K562 (cell line): ENCODE results near the gene SGMS1. TPM values are rescaled to one million over a fixed set of nuclear protein-coding genes. Genes with fewer than 3 reads are reported as not detected.

Experiments
- BACH1 ChIP-seq: fragments of 200-800 bp; sonication (Bioruptor generic); IDR thresholded peaks from 2 replicates; pipeline ENCODE4 v1.6.1; 2016; ENCODE audit warnings: missing genetic modification characterization, missing compliant biosample characterization
- CCAR2 ChIP-seq: fragments of 200-400 bp; formaldehyde crosslinking; IDR thresholded peaks from 2 replicates; pipeline ENCODE4 v1.6.1; 2017; ENCODE audit warnings: mild to moderate bottlenecking, low read depth, low read length
- FOS ChIP-seq: IDR thresholded peaks from 3 replicates; pipeline ENCODE4 v1.6.1; 2011; ENCODE audit not compliant: insufficient read length; ENCODE audit errors: extremely low read depth
- GABPB2 ChIP-seq: fragments of 250-450 bp; sonication (Bioruptor Pico); conservative IDR thresholded peaks from 2 replicates; pipeline ENCODE4 v1.5.1; 2021; ENCODE audit warnings: mild to moderate bottlenecking
- HDAC8 ChIP-seq: fragments of 450-650 bp; IDR thresholded peaks from 2 replicates; pipeline ENCODE4 v1.6.1; 2016; ENCODE audit warnings: mild to moderate bottlenecking, missing genetic modification characterization, moderate library complexity, missing compliant biosample characterization
- HDGF ChIP-seq: fragments of 450-650 bp; IDR thresholded peaks from 2 replicates; pipeline ENCODE4 v1.6.1; 2016
- KLF13 ChIP-seq: fragments of 450-650 bp; IDR thresholded peaks from 2 replicates; pipeline ENCODE4 v1.6.1; 2016; ENCODE audit warnings: missing genetic modification characterization, low read depth, mild to moderate bottlenecking, missing compliant biosample characterization, moderate library complexity, borderline replicate concordance
- MEF2D ChIP-seq: conservative IDR thresholded peaks from 2 replicates; pipeline ENCODE4 v1.6.1; 2016; ENCODE audit warnings: low read depth, missing genetic modification characterization, missing compliant biosample characterization
- MYC ChIP-seq, 2 experiments: fragments of 250-450 bp in 1 of 2; sonication (Bioruptor Pico) in 1 of 2; IDR thresholded peaks; 2 replicates each; pipeline versions ENCODE4 v1.5.1 to v1.6.1; 2012 to 2021; ENCODE audit warnings: low read depth in 2 of 2, borderline replicate concordance in 1 of 2, improper control_type of control experiment in 1 of 2, low read length in 1 of 2, mild to moderate bottlenecking in 1 of 2, moderate library complexity in 1 of 2
- NCOA4 ChIP-seq: fragments of 450-650 bp; IDR thresholded peaks from 2 replicates; pipeline ENCODE4 v1.6.1; 2018; ENCODE audit warnings: mild to moderate bottlenecking; ENCODE audit not compliant: partially characterized antibody
- SREBF1 ChIP-seq: fragments of 150-350 bp; IDR thresholded peaks from 2 replicates; pipeline ENCODE4 v1.6.1; 2014; ENCODE audit warnings: antibody characterized with exemption, low read depth, low read length, borderline replicate concordance
- ZNF408 ChIP-seq: fragments of 250-450 bp; sonication (Bioruptor Pico); IDR thresholded peaks from 2 replicates; pipeline ENCODE4 v1.4.0; 2020; ENCODE audit warnings: low read depth, mild to moderate bottlenecking, moderate library complexity
- polyA plus RNA-seq, 8 experiments: library from polyadenylated mRNA; depleted of rRNA in 4 of 8; stranded (reverse) in 5 of 8; unstranded in 3 of 8; fragments of >200 nt; fragmentation: Nextera tagmentation in 2 of 8; fragmentation: Illumina TruSeq in 1 of 8; extraction: Ambion mirVana in 2 of 8; extraction: Trizol in 1 of 8; gene quantifications; 2 replicates each; pipeline versions ENCODE4 v1.2.1 to v1.2.3, GENCODE V29; 2011 to 2014; ENCODE audit warnings: inconsistent platforms in 1 of 8, missing spikeins in 1 of 8
- total RNA-seq, 7 experiments: library from RNA; depleted of rRNA in 6 of 7; stranded (reverse); fragments of >200 nt in 6 of 7; fragmentation: Illumina TruSeq in 2 of 7; extraction: Trizol in 2 of 7; gene quantifications; 2 replicates each; pipeline versions ENCODE4 v1.2.1 to v1.2.3, GENCODE V29; 2011 to 2021; ENCODE audit warnings: low replicate concordance in 1 of 7
- TF ChIP-seq, protein P1 (sequence below): sonication (generic); formaldehyde crosslinking; IDR thresholded peaks from 2 replicates; pipeline ENCODE4 v1.8.0; 2022; ENCODE audit warnings: missing genetic modification reagents, mild to moderate bottlenecking, moderate library complexity, borderline replicate concordance
- TF ChIP-seq, protein P2 (sequence below): fragments of 200-600 bp; sonication (generic); IDR thresholded peaks from one replicate; pipeline ENCODE4 v1.6.1; 2012; ENCODE audit warnings: mild to moderate bottlenecking, low read depth, low read length, inconsistent platforms
- TF ChIP-seq, protein P3 (sequence below), 2 experiments: fragments of 450-650 bp in 1 of 2; sonication (generic) in 1 of 2; formaldehyde crosslinking in 1 of 2; IDR thresholded peaks in 1 of 2; conservative IDR thresholded peaks in 1 of 2; 2 replicates each; pipeline versions ENCODE4 v1.6.1 to v1.8.1; 2016 to 2023; ENCODE audit warnings: mild to moderate bottlenecking in 2 of 2, moderate library complexity in 2 of 2, inconsistent platforms in 1 of 2, missing genetic modification reagents in 1 of 2

The SGMS1 gene
- total and polyA plus RNA-seq, 9 of the 15 experiments (the other 6 are each of a cell fraction or from before 2014, with no cell fraction given): 22.6 to 232 (median 82.2) TPM

DNA sequence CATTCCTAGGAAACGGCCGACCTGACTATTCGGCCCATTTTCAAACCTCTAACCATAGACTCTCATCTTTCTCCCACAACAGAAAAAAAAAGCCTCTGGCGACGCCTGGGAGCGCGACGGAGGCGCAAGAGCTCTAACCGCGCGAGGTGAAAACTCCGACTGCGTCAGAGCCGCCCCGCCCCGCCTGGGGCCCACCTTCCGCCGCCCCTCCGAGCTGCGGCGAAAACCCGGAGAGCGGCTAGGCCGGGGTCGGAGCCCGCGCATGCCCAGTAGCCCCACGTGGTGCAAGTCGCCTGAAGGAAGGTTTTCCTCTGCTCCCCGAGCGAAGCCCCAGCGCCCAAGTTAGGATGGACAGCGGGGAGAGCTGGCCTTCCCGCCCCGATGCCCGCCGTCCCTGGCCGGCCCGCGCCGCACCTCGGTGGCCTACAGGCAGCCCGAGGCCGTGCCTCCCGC lies 683 bp upstream of the SGMS1 start (continued):
- TF ChIP-seq BACH1 (tag) (no peak), MYC (IDR thresholded peaks at IDR 0.05; ENCODE audit: low read depth, low read length) (peak; percentile 95), MYC (CRISPR knock-in tag; IDR thresholded peaks at IDR 0.05; ENCODE audit: borderline replicate concordance, low read depth) (peak; percentile 84; the same call in 1 of the 2 replicates), MEF2D (no peak), ZNF408 (CRISPR knock-in tag) (no peak), HDAC8 (tag) (no peak), GABPB2 (CRISPR knock-in tag) (no peak), SREBF1 (no peak), FOS (no peak), HDGF (no peak), NCOA4 (no peak), CCAR2 (no peak), KLF13 (no peak)
- TF ChIP-seq, protein P1, sequence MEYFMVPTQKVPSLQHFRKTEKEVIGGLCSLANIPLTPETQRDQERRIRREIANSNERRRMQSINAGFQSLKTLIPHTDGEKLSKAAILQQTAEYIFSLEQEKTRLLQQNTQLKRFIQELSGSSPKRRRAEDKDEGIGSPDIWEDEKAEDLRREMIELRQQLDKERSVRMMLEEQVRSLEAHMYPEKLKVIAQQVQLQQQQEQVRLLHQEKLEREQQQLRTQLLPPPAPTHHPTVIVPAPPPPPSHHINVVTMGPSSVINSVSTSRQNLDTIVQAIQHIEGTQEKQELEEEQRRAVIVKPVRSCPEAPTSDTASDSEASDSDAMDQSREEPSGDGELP (CRISPR knock-in tag): peak; percentile 66
- TF ChIP-seq, protein P2, sequence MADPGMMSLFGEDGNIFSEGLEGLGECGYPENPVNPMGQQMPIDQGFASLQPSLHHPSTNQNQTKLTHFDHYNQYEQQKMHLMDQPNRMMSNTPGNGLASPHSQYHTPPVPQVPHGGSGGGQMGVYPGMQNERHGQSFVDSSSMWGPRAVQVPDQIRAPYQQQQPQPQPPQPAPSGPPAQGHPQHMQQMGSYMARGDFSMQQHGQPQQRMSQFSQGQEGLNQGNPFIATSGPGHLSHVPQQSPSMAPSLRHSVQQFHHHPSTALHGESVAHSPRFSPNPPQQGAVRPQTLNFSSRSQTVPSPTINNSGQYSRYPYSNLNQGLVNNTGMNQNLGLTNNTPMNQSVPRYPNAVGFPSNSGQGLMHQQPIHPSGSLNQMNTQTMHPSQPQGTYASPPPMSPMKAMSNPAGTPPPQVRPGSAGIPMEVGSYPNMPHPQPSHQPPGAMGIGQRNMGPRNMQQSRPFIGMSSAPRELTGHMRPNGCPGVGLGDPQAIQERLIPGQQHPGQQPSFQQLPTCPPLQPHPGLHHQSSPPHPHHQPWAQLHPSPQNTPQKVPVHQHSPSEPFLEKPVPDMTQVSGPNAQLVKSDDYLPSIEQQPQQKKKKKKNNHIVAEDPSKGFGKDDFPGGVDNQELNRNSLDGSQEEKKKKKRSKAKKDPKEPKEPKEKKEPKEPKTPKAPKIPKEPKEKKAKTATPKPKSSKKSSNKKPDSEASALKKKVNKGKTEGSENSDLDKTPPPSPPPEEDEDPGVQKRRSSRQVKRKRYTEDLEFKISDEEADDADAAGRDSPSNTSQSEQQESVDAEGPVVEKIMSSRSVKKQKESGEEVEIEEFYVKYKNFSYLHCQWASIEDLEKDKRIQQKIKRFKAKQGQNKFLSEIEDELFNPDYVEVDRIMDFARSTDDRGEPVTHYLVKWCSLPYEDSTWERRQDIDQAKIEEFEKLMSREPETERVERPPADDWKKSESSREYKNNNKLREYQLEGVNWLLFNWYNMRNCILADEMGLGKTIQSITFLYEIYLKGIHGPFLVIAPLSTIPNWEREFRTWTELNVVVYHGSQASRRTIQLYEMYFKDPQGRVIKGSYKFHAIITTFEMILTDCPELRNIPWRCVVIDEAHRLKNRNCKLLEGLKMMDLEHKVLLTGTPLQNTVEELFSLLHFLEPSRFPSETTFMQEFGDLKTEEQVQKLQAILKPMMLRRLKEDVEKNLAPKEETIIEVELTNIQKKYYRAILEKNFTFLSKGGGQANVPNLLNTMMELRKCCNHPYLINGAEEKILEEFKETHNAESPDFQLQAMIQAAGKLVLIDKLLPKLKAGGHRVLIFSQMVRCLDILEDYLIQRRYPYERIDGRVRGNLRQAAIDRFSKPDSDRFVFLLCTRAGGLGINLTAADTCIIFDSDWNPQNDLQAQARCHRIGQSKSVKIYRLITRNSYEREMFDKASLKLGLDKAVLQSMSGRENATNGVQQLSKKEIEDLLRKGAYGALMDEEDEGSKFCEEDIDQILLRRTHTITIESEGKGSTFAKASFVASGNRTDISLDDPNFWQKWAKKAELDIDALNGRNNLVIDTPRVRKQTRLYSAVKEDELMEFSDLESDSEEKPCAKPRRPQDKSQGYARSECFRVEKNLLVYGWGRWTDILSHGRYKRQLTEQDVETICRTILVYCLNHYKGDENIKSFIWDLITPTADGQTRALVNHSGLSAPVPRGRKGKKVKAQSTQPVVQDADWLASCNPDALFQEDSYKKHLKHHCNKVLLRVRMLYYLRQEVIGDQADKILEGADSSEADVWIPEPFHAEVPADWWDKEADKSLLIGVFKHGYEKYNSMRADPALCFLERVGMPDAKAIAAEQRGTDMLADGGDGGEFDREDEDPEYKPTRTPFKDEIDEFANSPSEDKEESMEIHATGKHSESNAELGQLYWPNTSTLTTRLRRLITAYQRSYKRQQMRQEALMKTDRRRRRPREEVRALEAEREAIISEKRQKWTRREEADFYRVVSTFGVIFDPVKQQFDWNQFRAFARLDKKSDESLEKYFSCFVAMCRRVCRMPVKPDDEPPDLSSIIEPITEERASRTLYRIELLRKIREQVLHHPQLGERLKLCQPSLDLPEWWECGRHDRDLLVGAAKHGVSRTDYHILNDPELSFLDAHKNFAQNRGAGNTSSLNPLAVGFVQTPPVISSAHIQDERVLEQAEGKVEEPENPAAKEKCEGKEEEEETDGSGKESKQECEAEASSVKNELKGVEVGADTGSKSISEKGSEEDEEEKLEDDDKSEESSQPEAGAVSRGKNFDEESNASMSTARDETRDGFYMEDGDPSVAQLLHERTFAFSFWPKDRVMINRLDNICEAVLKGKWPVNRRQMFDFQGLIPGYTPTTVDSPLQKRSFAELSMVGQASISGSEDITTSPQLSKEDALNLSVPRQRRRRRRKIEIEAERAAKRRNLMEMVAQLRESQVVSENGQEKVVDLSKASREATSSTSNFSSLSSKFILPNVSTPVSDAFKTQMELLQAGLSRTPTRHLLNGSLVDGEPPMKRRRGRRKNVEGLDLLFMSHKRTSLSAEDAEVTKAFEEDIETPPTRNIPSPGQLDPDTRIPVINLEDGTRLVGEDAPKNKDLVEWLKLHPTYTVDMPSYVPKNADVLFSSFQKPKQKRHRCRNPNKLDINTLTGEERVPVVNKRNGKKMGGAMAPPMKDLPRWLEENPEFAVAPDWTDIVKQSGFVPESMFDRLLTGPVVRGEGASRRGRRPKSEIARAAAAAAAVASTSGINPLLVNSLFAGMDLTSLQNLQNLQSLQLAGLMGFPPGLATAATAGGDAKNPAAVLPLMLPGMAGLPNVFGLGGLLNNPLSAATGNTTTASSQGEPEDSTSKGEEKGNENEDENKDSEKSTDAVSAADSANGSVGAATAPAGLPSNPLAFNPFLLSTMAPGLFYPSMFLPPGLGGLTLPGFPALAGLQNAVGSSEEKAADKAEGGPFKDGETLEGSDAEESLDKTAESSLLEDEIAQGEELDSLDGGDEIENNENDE: no peak
- TF ChIP-seq, protein P3, sequence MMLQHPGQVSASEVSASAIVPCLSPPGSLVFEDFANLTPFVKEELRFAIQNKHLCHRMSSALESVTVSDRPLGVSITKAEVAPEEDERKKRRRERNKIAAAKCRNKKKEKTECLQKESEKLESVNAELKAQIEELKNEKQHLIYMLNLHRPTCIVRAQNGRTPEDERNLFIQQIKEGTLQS (IDR thresholded peaks at IDR 0.05): no peak
- TF ChIP-seq, protein P3 (CRISPR knock-in tag; conservative IDR thresholded peaks at IDR 0.05): no peak; the same call in 1 of the 2 replicates
